Prostate gland (tissue), 2 donors: ENCODE results near the gene PLEKHG2.
A peak's percentile ranks its signal among the peaks of the same experiment; 100 is the strongest.

ENCODE experiments used
- POLR2A ChIP-seq: fragments of 450-650 bp; IDR thresholded peaks from one replicate; pipeline ENCODE4 v1.6.1; 2016; ENCODE audit warnings: antibody characterized with exemption, mild to moderate bottlenecking
- POLR2AphosphoS5 ChIP-seq: sonication (generic); formaldehyde crosslinking; IDR thresholded peaks from one replicate; pipeline ENCODE4 v1.6.1; 2017; ENCODE audit warnings: antibody characterized with exemption
- TF ChIP-seq, protein P1 (sequence below), 4 experiments: fragments of 200-600 bp in 2 of 4; fragments of 450-650 bp in 2 of 4; sonication (generic) in 2 of 4; IDR thresholded peaks; 1 replicate in 3 of 4; 2 replicates in 1 of 4; pipeline ENCODE4 v1.5.1; 2016 to 2019; ENCODE audit warnings: antibody characterized with exemption in 4 of 4, mild to moderate bottlenecking in 2 of 4, moderate library complexity in 2 of 4

DNA sequence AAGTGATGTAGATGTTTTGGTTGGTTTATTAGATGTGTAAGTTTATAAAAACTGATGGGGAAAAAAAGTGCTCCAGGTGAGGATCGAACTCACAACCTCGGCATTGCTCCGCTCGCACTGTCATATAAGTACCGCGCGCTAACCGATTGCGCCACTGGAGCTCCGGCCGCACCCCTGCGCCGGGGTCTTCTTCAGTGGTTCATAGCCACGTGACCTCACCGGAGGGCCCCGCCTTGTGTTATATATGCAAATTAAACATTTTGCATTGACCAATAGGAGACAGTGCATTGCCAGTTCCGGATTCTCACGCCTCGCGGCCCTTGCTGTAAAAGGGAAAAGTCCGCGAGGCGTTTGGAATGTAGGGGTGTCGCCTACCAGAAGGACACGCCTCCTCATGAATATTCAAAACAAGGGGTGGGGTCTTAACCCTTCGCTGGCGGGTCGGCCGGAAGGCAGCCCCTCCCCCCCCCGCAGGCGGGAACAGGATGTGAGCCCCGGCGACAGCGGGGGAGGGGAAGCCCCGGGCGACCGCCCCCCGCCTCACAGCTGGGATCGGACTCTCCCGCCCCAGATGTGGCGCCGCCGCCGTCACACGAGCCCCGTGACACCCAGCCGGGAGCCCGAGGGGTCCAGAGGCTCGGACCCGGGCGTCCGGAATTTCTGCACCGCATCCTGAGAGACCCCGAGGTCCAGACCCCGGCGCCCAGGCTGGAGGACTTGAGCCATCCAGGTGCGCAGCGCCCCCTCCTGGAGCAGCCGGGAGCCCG, at the start of gene PLEKHG2:
- TF ChIP-seq, protein P1, sequence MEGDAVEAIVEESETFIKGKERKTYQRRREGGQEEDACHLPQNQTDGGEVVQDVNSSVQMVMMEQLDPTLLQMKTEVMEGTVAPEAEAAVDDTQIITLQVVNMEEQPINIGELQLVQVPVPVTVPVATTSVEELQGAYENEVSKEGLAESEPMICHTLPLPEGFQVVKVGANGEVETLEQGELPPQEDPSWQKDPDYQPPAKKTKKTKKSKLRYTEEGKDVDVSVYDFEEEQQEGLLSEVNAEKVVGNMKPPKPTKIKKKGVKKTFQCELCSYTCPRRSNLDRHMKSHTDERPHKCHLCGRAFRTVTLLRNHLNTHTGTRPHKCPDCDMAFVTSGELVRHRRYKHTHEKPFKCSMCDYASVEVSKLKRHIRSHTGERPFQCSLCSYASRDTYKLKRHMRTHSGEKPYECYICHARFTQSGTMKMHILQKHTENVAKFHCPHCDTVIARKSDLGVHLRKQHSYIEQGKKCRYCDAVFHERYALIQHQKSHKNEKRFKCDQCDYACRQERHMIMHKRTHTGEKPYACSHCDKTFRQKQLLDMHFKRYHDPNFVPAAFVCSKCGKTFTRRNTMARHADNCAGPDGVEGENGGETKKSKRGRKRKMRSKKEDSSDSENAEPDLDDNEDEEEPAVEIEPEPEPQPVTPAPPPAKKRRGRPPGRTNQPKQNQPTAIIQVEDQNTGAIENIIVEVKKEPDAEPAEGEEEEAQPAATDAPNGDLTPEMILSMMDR (IDR thresholded peaks at IDR 0.05): peak in 3 of 4 experiments; percentile 93 to 94 (median 93)
- peak; percentile 45 for TF ChIP-seq POLR2A
- TF ChIP-seq POLR2AphosphoS5: peak; percentile 99
